Ascending aorta (tissue), 2 donors: Measurements from ENCODE around the gene AP1B1. TPM values are rescaled to one million over a fixed set of nuclear protein-coding genes. Genes with fewer than 3 reads are reported as not detected.

ENCODE experiments used
- DNase-seq, 2 donors: peaks; one replicate each; pipeline ENCODE4 v3.0.0-alpha.2; 2019; ENCODE audit warnings: low spot score in 2 of 2
- H3K27ac ChIP-seq, 2 donors: fragments of 200-600 bp; sonication (generic); one replicate each; pipeline ENCODE4 v1.5.1; 2016 to 2017; ENCODE audit warnings: mild to moderate bottlenecking in 1 of 2
- H3K27me3 ChIP-seq: fragments of 200-600 bp; sonication (generic); one replicate; pipeline ENCODE4 v1.5.1; 2017
- H3K36me3 ChIP-seq, 2 donors: fragments of 200-600 bp; sonication (generic); one replicate each; pipeline ENCODE4 v1.5.1; 2016
- H3K4me1 ChIP-seq, 2 donors: fragments of 200-600 bp; sonication (generic); one replicate each; pipeline ENCODE4 v1.5.1; 2016 to 2017; ENCODE audit warnings: mild to moderate bottlenecking in 1 of 2
- H3K4me3 ChIP-seq, 2 donors: fragments of 200-600 bp; sonication (generic); one replicate each; pipeline ENCODE4 v1.5.1; 2016 to 2017; ENCODE audit warnings: mild to moderate bottlenecking in 1 of 2
- H3K9me3 ChIP-seq, 2 donors: fragments of 200-600 bp; sonication (generic); one replicate each; pipeline ENCODE4 v1.5.1; 2016
- CTCF ChIP-seq, 3 experiments: fragments of 200-600 bp in 2 of 3; fragments of 450-650 bp in 1 of 3; sonication (generic) in 2 of 3; IDR thresholded peaks; one replicate each; pipeline ENCODE4 v1.5.1; 2016 to 2019; ENCODE audit warnings: antibody characterized with exemption in 3 of 3, mild to moderate bottlenecking in 1 of 3, moderate library complexity in 1 of 3
- intact Hi-C: fragments of 100-400 bp; cut with DNase I; formaldehyde crosslinking; loops from one replicate; pipeline ENCODE4 v1.15.1; 2023
- total RNA-seq: library from RNA; depleted of rRNA; stranded (reverse); fragments of >200 nt; gene quantifications from one replicate; pipeline ENCODE4 v1.1.0, GENCODE V29; 2016

AP1B1 gene
- total RNA-seq, 1 donor from 2014 or later: 86.4 TPM

- no peaks in the 10 kb centered on the region for H3K27me3 ChIP-seq
- TF ChIP-seq CTCF (IDR thresholded peaks at IDR 0.05): no peak
- intact Hi-C loops: loop anchor here (2.0 kb wide), 1 partner anchor 27 kb away; the partner anchor contains the start of gene RASL10A
- DNase-seq: no peak
- H3K4me1 ChIP-seq: peaks cover 0 to 5% of the 10 kb centered on the region in 2 donors
- H3K4me3 ChIP-seq: no peak overlapping the region
- peaks cover 47 to 66% of the 10 kb centered on the region in 2 donors for H3K36me3 ChIP-seq
- H3K9me3 ChIP-seq: no peaks in the 10 kb centered on the region
- H3K27ac ChIP-seq: no peak overlapping the region
Observed at GRCh38 chr22:29341849-29342127, 46.6 kb downstream of the AP1B1 start.

- Histone ChIP-seq H3K4me1 (peaks cover 0 to 5% of the 10 kb centered on the region in 2 donors), H3K27me3 (no peaks in the 10 kb centered on the region), H3K4me3 (no peak overlapping the region), H3K27ac (no peak overlapping the region), H3K36me3 (peaks cover 47 to 65% of the 10 kb centered on the region in 2 donors), H3K9me3 (no peaks in the 10 kb centered on the region)
- DNase-seq: no peak
- intact Hi-C loops: no loop called here
- no peak for TF ChIP-seq CTCF (IDR thresholded peaks at IDR 0.05)
Observed at GRCh38 chr22:29341056-29341848, 47.1 kb downstream of the AP1B1 start.

DNA sequence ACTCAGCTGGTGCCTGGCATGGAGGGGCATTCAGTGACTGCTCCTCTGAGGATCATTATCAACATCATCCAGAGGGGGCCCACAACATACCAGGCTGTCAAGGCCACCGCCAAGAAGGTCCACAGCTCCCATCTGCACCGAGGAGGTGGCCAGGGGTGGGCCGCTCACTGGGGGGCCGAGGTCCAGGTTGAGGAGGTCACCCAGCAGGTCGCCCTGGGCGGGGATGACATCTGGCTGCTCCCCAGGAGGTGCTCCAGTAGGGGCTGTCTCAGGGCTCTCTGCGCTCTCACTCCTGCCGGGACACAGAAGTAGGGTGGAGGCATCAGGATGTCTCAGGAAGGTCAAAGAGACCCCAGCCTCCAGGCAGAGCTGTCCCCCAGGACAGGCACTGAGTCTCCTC, 47.8 kb downstream of the AP1B1 start:
- H3K9me3 ChIP-seq: no peaks in the 10 kb centered on the region
- peaks cover 44 to 69% of the 10 kb centered on the region in 2 donors for H3K36me3 ChIP-seq
- H3K4me1 ChIP-seq: peaks cover 0 to 5% of the 10 kb centered on the region in 2 donors
- no peak for DNase-seq
- H3K4me3 ChIP-seq: no peak overlapping the region
- H3K27me3 ChIP-seq: no peaks in the 10 kb centered on the region
- intact Hi-C loops: no loop called here
- H3K27ac ChIP-seq: no peak overlapping the region
- TF ChIP-seq CTCF (IDR thresholded peaks at IDR 0.05): no peak

DNA sequence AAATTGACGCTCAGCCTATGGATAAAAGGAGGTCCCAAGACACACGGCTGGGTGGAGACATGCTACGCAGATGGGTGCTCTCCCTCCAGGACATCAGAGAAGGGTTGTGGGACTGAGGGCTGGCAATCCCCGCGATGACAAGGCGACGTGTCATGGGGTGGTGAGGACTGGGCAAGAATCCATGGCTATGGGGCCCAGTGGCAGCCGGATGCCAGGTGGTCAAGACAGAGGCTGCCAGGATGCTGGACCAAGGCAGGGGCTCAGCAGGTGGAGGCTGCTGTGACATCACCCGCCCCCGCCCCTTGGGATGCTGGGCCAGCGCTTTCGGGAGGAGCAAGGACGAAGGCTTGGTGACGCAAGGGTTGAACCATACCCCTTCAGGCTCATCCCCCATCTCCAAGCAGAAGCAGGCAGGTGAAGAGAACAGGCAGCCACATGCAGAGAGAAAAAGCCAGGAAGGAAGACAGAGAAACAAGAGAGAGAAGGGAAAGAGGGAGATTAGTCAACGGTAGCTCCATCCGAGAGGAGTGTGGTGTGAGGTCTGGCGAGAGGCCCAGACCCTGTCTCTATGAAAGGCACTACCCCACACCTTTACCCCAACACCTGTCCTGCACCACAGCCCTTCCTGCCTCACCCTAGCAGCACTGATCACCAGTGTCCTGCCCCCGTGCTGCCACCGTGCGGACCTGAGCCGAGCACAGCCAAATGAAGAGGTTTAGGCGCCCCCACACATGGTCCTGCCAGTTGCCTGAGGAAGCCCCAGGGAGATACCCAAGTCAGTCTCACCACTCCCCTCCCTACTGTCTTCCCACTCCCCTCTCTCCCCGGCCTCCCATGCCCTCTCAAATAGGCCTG, 48.8 kb downstream of the AP1B1 start:
- H3K27ac ChIP-seq: no peak overlapping the region
- no peak overlapping the region for H3K4me3 ChIP-seq
- peaks cover 49 to 75% of the 10 kb centered on the region in 2 donors for H3K36me3 ChIP-seq
- H3K27me3 ChIP-seq: no peaks in the 10 kb centered on the region
- TF ChIP-seq CTCF (IDR thresholded peaks at IDR 0.05): no peak
- no peaks in the 10 kb centered on the region for H3K9me3 ChIP-seq
- intact Hi-C loops: no loop called here
- peaks cover 0 to 4% of the 10 kb centered on the region in 2 donors for H3K4me1 ChIP-seq
- no peak for DNase-seq

DNA sequence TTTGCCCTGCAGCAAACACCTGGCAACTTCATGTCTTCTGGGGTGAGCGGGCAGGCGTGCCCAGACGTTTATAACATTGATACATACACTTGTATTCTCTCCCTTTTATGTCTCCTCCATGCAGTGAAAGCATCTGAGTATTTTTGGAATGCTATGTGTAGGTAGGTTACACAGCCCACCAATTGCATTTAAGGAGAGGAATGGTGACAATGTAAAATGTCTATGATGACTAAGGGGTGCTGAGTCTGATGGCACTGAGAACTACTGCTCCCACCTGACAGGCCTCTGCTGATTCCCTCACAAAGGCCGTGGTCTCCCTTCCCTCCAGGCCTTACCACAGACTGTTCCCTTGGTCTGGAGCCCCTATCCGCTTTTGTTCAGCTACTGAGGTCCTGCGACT, 50.0 kb downstream of the AP1B1 start:
- H3K9me3 ChIP-seq: no peaks in the 10 kb centered on the region
- intact Hi-C loops: no loop called here
- DNase-seq: no peak
- no peak for TF ChIP-seq CTCF (IDR thresholded peaks at IDR 0.05)
- peaks cover 61 to 87% of the 10 kb centered on the region in 2 donors for H3K36me3 ChIP-seq
- no peaks in the 10 kb centered on the region for H3K4me1 ChIP-seq
- no peaks in the 10 kb centered on the region for H3K27me3 ChIP-seq
- H3K27ac ChIP-seq: no peak overlapping the region
- H3K4me3 ChIP-seq: no peak overlapping the region
